K562 (cell line): ENCODE data around the gene SPRY4. TPM values are rescaled to one million over a fixed set of nuclear protein-coding genes. Genes with fewer than 3 reads are reported as not detected.

Source experiments
- HNRNPK ChIP-seq: fragments of 200-400 bp; formaldehyde crosslinking; IDR thresholded peaks from one replicate; pipeline ENCODE4 v1.6.1; 2018; ENCODE audit warnings: mild to moderate bottlenecking, low read depth, low read length; ENCODE audit not compliant: poor library complexity, severe bottlenecking
- KAT7 ChIP-seq: sonication (generic); formaldehyde crosslinking; IDR thresholded peaks from 2 replicates; pipeline ENCODE4 v1.8.0; 2022; ENCODE audit warnings: missing genetic modification reagents, mild to moderate bottlenecking, borderline replicate concordance
- MBD2 ChIP-seq: sonication (generic); IDR thresholded peaks from 2 replicates; pipeline ENCODE4 v1.6.1; 2016; ENCODE audit warnings: low read depth, borderline replicate concordance
- RBM39 ChIP-seq: fragments of 200-400 bp; formaldehyde crosslinking; optimal IDR thresholded peaks from 2 replicates; pipeline ENCODE3; 2018; ENCODE audit warnings: low read depth, low read length
- THRB ChIP-seq: fragments of 450-650 bp; formaldehyde crosslinking; conservative IDR thresholded peaks from 2 replicates; pipeline ENCODE4 v1.4.0; 2022; ENCODE audit warnings: mild to moderate bottlenecking, missing genetic modification characterization
- ZNF707 ChIP-seq: fragments of 250-450 bp; sonication (Bioruptor Pico); conservative IDR thresholded peaks from 2 replicates; pipeline ENCODE4 v1.8.0; 2022; ENCODE audit warnings: inconsistent platforms, mild to moderate bottlenecking, moderate library complexity
- polyA plus RNA-seq, 8 experiments: library from polyadenylated mRNA; depleted of rRNA in 4 of 8; stranded (reverse) in 5 of 8; unstranded in 3 of 8; fragments of >200 nt; fragmentation: Nextera tagmentation in 2 of 8; fragmentation: Illumina TruSeq in 1 of 8; extraction: Ambion mirVana in 2 of 8; extraction: Trizol in 1 of 8; gene quantifications; 2 replicates each; pipeline versions ENCODE4 v1.2.1 to v1.2.3, GENCODE V29; 2011 to 2014; ENCODE audit warnings: inconsistent platforms in 1 of 8, missing spikeins in 1 of 8
- total RNA-seq, 7 experiments: library from RNA; depleted of rRNA in 6 of 7; stranded (reverse); fragments of >200 nt in 6 of 7; fragmentation: Illumina TruSeq in 2 of 7; extraction: Trizol in 2 of 7; gene quantifications; 2 replicates each; pipeline versions ENCODE4 v1.2.1 to v1.2.3, GENCODE V29; 2011 to 2021; ENCODE audit warnings: low replicate concordance in 1 of 7
- TF ChIP-seq, protein P1 (sequence below): fragments of 450-650 bp; IDR thresholded peaks from 2 replicates; pipeline ENCODE4 v1.6.1; 2016; ENCODE audit warnings: low read depth

SPRY4 gene
- total and polyA plus RNA-seq, 9 of the 15 experiments (the other 6 are each of a cell fraction or from before 2014, with no cell fraction given), result 2.6 to 24.2 (median 9.5) TPM

GRCh38 chr5:142330026-142330425 is 5.2 kb upstream of the SPRY4 start (continued):
- TF ChIP-seq, protein P1, sequence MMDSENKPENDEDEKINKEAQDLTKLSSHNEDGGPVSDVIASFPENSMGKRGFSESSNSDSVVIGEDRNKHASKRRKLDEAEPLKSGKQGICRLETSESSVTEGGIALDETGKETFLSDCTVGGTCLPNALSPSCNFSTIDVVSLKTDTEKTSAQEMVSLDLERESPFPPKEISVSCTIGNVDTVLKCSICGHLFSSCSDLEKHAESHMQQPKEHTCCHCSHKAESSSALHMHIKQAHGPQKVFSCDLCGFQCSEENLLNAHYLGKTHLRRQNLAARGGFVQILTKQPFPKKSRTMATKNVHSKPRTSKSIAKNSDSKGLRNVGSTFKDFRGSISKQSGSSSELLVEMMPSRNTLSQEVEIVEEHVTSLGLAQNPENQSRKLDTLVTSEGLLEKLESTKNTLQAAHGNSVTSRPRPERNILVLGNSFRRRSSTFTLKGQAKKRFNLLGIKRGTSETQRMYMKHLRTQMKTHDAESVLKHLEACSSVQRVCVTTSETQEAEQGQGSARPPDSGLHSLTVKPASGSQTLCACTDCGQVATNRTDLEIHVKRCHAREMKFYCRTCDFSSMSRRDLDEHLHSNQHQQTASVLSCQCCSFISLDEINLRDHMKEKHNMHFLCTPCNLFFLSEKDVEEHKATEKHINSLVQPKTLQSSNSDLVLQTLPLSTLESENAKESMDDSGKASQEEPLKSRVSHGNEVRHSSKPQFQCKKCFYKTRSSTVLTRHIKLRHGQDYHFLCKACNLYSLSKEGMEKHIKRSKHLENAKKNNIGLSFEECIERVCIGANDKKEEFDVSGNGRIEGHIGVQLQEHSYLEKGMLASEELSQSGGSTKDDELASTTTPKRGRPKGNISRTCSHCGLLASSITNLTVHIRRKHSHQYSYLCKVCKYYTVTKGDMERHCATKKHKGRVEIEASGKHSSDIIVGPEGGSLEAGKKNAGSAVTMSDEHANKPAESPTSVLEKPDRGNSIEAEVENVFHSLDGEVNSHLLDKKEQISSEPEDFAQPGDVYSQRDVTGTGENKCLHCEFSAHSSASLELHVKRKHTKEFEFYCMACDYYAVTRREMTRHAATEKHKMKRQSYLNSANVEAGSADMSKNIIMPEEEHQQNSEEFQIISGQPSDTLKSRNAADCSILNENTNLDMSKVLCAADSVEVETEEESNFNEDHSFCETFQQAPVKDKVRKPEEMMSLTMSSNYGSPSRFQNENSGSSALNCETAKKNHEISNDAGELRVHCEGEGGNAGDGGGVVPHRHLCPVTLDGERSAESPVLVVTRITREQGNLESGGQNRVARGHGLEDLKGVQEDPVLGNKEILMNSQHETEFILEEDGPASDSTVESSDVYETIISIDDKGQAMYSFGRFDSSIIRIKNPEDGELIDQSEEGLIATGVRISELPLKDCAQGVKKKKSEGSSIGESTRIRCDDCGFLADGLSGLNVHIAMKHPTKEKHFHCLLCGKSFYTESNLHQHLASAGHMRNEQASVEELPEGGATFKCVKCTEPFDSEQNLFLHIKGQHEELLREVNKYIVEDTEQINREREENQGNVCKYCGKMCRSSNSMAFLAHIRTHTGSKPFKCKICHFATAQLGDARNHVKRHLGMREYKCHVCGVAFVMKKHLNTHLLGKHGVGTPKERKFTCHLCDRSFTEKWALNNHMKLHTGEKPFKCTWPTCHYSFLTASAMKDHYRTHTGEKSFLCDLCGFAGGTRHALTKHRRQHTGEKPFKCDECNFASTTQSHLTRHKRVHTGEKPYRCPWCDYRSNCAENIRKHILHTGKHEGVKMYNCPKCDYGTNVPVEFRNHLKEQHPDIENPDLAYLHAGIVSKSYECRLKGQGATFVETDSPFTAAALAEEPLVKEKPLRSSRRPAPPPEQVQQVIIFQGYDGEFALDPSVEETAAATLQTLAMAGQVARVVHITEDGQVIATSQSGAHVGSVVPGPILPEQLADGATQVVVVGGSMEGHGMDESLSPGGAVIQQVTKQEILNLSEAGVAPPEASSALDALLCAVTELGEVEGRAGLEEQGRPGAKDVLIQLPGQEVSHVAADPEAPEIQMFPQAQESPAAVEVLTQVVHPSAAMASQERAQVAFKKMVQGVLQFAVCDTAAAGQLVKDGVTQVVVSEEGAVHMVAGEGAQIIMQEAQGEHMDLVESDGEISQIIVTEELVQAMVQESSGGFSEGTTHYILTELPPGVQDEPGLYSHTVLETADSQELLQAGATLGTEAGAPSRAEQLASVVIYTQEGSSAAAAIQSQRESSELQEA, result no peak
- TF ChIP-seq RBM39 (no peak), KAT7 (no peak), THRB (CRISPR knock-in tag) (no peak), MBD2 (no peak), HNRNPK (no peak), ZNF707 (no peak)
